Motor neuron (in vitro differentiated cells): ENCODE data around the gene MORN4. TPM values are rescaled to one million over a fixed set of nuclear protein-coding genes. Genes with fewer than 3 reads are reported as not detected.
"Not testable (repeated sequence)": the region's sequence is repeated elsewhere in the genome, so short reads cannot be mapped to it uniquely, and the experiment has no call there.

Source experiments
- ATAC-seq, 8 experiments: fragments of 200-7000 bp; cut with Tn5 transposase; replicated peaks in 6 of 8; 2 replicates each; pipeline ENCODE4 v1.8.0; 2021; ENCODE audit warnings: mild to moderate bottlenecking in 8 of 8, moderate library complexity in 8 of 8
- H3K27ac ChIP-seq, 2 donors: fragments of 250-450 bp; sonication (Bioruptor Pico); 2 replicates each; pipeline ENCODE4 v1.9.0; 2021; ENCODE audit warnings: antibody characterized with exemption in 2 of 2, mild to moderate bottlenecking in 2 of 2, moderate library complexity in 1 of 2
- H3K4me1 ChIP-seq, 2 donors: fragments of 250-450 bp; sonication (Bioruptor Pico); replicated peaks in 1 of 2; 2 replicates each; pipeline ENCODE4 v1.6.1; 2021; ENCODE audit warnings: antibody characterized with exemption in 2 of 2, mild to moderate bottlenecking in 2 of 2, moderate library complexity in 1 of 2
- H3K4me3 ChIP-seq, 5 donors: fragments of 250-450 bp; sonication (Bioruptor Pico); 2 replicates each; pipeline ENCODE4 v1.9.0; 2021; ENCODE audit warnings: antibody characterized with exemption in 5 of 5, mild to moderate bottlenecking in 5 of 5, moderate library complexity in 4 of 5
- WGBS, 10 experiments: fragments of 450-650 bp; shearing (Covaris generic); methylation state at CpG; one replicate each; pipeline ENCODE4 v1.0.0; 2022; 5-methylcytosine and 5-hydroxymethylcytosine counted together
- in situ Hi-C, 9 experiments: fragments of 400-800 bp; cut with MboI; loops; one replicate each; pipeline ENCODE4 v1.15.0; 2021; ENCODE audit warnings: low sequenced_read_pairs in 9 of 9, low pct_unique_long_range_greater_than_20kb in 2 of 9; ENCODE audit not compliant: unreplicated experiment in 9 of 9
- total RNA-seq, 8 experiments: library from RNA; unstranded; fragments of 300-600 nt; gene quantifications; 2 replicates each; pipeline versions ENCODE4 v1.2.3 to v1.2.4, GENCODE V29; 2022

MORN4 gene
- total RNA-seq, 8 experiments from 2014 or later, result 5.1 to 54.0 (median 27.5) TPM

DNA sequence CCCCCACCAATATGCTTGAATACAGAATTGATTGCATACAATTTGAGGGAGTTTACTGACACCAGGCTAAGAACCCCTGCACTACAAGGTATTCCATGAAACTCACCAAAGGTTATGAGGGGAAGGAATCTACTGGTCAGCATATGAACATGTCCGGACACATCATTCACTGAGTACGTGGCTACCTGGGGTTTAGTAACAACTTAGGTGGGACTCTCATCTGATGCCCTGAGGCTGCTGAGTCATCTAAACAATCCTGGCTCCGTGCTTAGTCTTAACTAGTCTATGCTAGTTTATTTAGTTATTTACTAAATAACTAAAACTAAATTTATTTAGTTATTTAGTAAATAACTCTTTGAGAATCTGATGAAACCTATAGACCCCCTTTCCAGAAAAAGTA is 18.5 kb upstream of the MORN4 start:
- in situ Hi-C loops, result no loop called here
- no peak for ATAC-seq
- no peak overlapping the region for H3K4me3 ChIP-seq
- H3K27ac ChIP-seq, result no peak overlapping the region
- 67 to 100% (median 96%) methylated on average over 1 to 3 of the region's 3 CpGs; no CpG with 5 or more reads in 3 of the 10 experiments for WGBS, 10 experiments
- H3K4me1 ChIP-seq, result peaks cover 3 to 5% of the 10 kb centered on the region in 2 donors

DNA sequence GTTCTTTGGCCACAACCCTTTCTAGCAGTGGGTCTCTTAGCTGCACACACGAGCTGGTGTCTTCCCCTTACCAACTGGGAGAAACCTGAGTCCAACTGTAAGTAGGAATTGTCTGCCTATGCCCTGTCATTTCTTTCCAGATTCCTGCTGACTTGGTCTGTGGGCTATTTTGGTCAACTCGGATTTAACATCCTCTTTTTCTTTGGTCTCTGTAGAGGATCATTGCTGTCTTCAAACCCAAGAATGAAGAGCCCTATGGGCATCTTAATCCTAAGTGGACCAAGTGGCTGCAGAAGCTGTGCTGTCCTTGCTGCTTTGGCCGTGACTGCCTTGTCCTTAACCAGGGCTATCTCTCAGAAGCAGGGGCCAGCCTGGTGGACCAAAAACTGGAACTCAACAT is 17.4 kb upstream of the MORN4 start:
- Histone ChIP-seq H3K4me1 (peaks cover 3 to 5% of the 10 kb centered on the region in 2 donors), H3K27ac (no peak overlapping the region), H3K4me3 (no peak overlapping the region)
- no peak for ATAC-seq
- in situ Hi-C loops, result no loop called here
- WGBS, 10 experiments, result 50 to 100% (median 86%) methylated on average over 1 to 3 of the region's 3 CpGs; no CpG with 5 or more reads in 3 of the 10 experiments

GRCh38 chr10:97649405-97649750 is 16.1 kb upstream of the MORN4 start:
- H3K27ac ChIP-seq, ATAC-seq, H3K4me1 ChIP-seq, H3K4me3 ChIP-seq, in situ Hi-C loops: not testable (repeated sequence)
- 0 to 100% (median 86%) methylated on average over 1 to 3 of the region's 4 CpGs; no CpG with 5 or more reads in 3 of the 10 experiments for WGBS, 10 experiments

- in situ Hi-C loops, result no loop called here
- peak; percentile 57 to 95 (median 88) for ATAC-seq
- H3K4me1 ChIP-seq, result peaks cover 3 to 5% of the 10 kb centered on the region in 2 donors
- WGBS, 10 experiments, result 0 to 100% (median 54%) methylated on average over 1 to 5 of the region's 5 CpGs; no CpG with 5 or more reads in 2 of the 10 experiments
- no peak overlapping the region for H3K27ac ChIP-seq
- no peak overlapping the region for H3K4me3 ChIP-seq
Observed at GRCh38 chr10:97648562-97649404, 15.5 kb upstream of the MORN4 start.

DNA sequence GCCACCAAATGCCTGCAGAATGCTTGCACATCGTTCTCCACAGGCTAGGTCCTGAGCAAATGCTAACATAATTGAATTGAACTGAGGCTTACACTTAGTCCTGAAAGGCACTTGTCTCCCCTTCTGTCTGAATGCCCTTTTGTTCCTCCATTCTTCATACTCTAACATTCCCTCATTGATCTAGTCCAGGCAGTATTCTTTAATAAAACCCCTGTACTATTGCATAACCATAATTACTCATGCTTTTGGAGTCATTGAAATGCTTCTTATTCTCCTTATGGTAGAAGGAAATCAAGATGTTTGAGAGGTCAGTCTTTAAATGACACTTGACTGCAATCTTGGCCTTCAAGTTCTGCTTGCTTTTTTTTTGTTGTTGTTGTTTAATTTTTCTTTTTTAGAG is 14.3 kb upstream of the MORN4 start:
- in situ Hi-C loops, result no loop called here
- 0 to 100% (median 50%) methylated on average over 1 of the region's 1 CpG for WGBS, 10 experiments
- ATAC-seq, result no peak
- H3K27ac ChIP-seq, result no peak overlapping the region
- peaks cover 3 to 5% of the 10 kb centered on the region in 2 donors for H3K4me1 ChIP-seq
- H3K4me3 ChIP-seq, result no peak overlapping the region

GRCh38 chr10:97644936-97645335 is 11.6 kb upstream of the MORN4 start:
- ATAC-seq, result no peak
- Histone ChIP-seq H3K4me3 (no peak overlapping the region), H3K4me1 (peaks cover 7 to 15% of the 10 kb centered on the region in 2 donors), H3K27ac (no peak overlapping the region)
- in situ Hi-C loops, result no loop called here
- 50 to 100% (median 97%) methylated on average over 1 to 3 of the region's 4 CpGs; no CpG with 5 or more reads in 2 of the 10 experiments for WGBS, 10 experiments

- Histone ChIP-seq H3K27ac (no peak overlapping the region), H3K4me1 (peaks cover 6 to 9% of the 10 kb centered on the region in 2 donors), H3K4me3 (no peak overlapping the region)
- ATAC-seq, result no peak
- 78 to 100% (median 95%) methylated on average over 1 to 4 of the region's 4 CpGs for whole genome bisulfite sequencing, 10 experiments
- in situ Hi-C loops, result no loop called here
Observed at GRCh38 chr10:97643441-97643985, 10.2 kb upstream of the MORN4 start.

DNA sequence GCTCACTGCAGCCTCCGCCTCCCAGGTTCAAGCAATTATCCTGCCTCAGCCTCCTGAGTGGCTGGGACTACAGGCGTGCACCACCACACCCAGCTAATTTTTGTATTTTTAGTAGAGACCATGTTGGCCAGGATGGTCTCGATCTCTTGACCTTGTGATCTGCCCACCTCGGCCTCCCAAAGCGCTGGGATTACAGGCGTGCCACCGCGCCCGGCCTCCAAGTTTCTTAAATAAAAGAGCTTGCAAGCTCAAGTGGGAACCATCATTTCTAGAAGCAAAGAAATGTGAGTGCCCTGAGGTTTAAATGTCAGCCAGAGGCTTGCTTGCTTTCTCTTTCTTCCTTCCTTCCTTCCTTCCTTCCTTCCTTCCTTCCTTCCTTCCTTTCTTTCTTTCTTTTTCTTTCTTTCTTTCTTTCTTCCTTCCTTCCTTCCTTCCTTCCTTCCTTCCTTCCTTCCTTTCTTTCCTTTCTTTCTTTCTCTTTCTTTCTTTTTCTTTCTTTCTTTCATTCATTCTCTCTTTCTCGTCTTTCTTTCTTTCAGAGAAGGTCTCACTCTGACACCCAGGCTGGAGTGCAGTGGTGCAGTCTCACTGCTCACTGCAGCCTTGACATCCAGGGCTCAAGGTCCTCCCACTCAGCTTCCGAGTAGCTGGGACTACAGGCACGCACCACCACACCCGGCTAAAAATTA is 9.3 kb upstream of the MORN4 start:
- WGBS, 10 experiments, result 80 to 100% (median 94%) methylated on average over 1 to 9 of the region's 13 CpGs; no CpG with 5 or more reads in 1 of the 10 experiments
- H3K4me1 ChIP-seq, H3K27ac ChIP-seq, ATAC-seq, H3K4me3 ChIP-seq, in situ Hi-C loops: not testable (repeated sequence)

- ATAC-seq, result peak; percentile 43 to 61 (median 56)
- in situ Hi-C loops, result no loop called here
- H3K4me3 ChIP-seq, result peak overlapping the region; percentile 63 to 95 (median 86)
- WGBS, 10 experiments, result 0 to 20% (median 0%) methylated on average over 2 to 13 of the region's 67 CpGs; no CpG with 5 or more reads in 1 of the 10 experiments
- H3K4me1 ChIP-seq, result peaks cover 5 to 9% of the 10 kb centered on the region in 2 donors
- H3K27ac ChIP-seq, result peak overlapping the region; percentile 65 to 75
Observed at GRCh38 chr10:97640868-97641811, 7.8 kb upstream of the MORN4 start.

DNA sequence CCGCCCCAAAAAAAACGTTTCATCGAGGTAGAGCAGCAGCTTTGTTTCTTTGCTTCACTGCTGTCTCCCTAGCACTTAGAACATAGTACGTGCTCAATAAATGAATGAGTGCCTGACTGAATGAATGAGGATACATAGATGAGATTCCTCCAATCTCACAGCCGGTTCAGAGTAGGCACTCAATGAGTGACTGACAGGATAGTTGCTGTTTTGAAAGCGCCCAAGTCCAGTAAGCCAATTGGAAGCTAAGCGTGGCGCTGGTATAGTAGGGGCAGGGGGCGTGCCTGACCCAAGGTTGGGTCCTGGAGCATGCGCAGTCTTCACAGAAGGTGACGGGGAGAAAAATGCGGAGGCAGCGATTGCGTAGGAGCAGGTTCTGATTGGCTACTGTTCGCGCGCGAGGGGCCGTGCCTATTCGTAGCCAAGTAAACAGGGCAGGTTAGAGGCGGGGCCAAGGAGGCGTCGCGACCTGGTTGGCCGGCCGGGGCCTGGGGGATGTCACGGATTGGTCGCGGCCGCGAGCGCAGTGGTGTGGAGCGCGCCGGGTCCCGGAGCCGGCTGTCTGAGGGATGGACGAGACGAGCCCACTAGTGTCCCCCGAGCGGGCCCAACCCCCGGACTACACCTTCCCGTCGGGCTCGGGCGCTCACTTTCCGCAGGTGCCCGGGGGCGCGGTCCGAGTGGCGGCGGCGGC is 7.0 kb upstream of the MORN4 start, which contains the start of gene PI4K2A:
TSS of gene PI4K2A (plus strand) at position 498 of the 694 bp plus-strand sequence. CDS start at position 570, 72 bp downstream.
- peak; percentile 93 to 99 (median 99) for ATAC-seq
- 1 to 33% (median 12%) methylated on average over 3 to 18 of the region's 54 CpGs; no CpG with 5 or more reads in 2 of the 10 experiments for WGBS, 10 experiments
- Histone ChIP-seq H3K4me3 (peak within 1 kb of the TSS; percentile 63 to 95 (median 86)), H3K4me1 (peaks cover 5 to 9% of the 10 kb centered on the region in 2 donors), H3K27ac (peak within 1 kb of the TSS; percentile 65 to 75)
- in situ Hi-C loops, result no loop called here

- 67 to 100% (median 91%) methylated on average over 1 to 3 of the region's 3 CpGs for WGBS, 10 experiments
- ATAC-seq, in situ Hi-C loops: not testable (repeated sequence)
Observed at GRCh38 chr10:97639090-97639489, 5.8 kb upstream of the MORN4 start.

GRCh38 chr10:97635577-97635976 is 2.3 kb upstream of the MORN4 start:
- in situ Hi-C loops, result no loop called here
- peaks cover 6 to 7% of the 10 kb centered on the region in 2 donors for H3K4me1 ChIP-seq
- H3K4me3 ChIP-seq, result no peak overlapping the region
- no peak for ATAC-seq
- 43 to 100% (median 83%) methylated on average over 1 of the region's 1 CpG; no CpG with 5 or more reads in 5 of the 10 experiments for WGBS, 10 experiments
- no peak overlapping the region for H3K27ac ChIP-seq

More at GRCh38 chr10:97639090-97639489, 5.8 kb upstream of the MORN4 start:
- not testable (repeated sequence) for H3K4me1 ChIP-seq, H3K4me3 ChIP-seq, H3K27ac ChIP-seq
